ENCODE results near the gene GLRX5. TPM values are rescaled to one million over a fixed set of nuclear protein-coding genes. Genes with fewer than 3 reads are reported as not detected.

The GLRX5 gene
- total RNA-seq, 1 donor from 2014 or later = 59.4 TPM

DNA sequence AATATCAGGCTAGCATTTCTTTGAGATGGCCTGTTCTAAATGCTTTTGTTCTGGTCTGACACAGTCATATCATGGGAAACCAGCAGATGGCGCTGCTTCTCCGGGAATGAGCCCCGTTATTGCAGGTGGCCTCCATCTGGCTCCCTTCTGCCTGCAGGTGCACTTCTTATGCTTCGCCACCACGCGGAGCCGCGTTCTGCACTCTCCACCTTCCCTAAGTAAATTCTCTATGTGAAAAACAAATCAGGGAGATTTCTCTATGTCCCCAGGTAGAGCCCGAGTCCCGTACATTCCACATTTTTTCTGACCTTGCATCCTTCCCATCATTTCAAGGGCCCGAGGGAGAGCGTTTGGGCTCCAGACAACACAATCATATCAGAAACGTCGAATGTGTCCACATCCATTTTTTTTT, 26.2 kb downstream of the GLRX5 start:
- peak; percentile 92 for DNase-seq (ENCODE audit: extremely low spot score, unreplicated experiment)
- Mint-ChIP-seq H3K36me3 (no peaks in the 10 kb centered on the region), H3K4me1 (ENCODE audit: unreplicated experiment) (peaks cover 4% of the 10 kb centered on the region), H3K27ac (no peak overlapping the region), H3K4me3 (no peak overlapping the region), H3K27me3 (peaks cover 7% of the 10 kb centered on the region), H3K9me3 (no peaks in the 10 kb centered on the region)
- TF ChIP-seq, protein P1, sequence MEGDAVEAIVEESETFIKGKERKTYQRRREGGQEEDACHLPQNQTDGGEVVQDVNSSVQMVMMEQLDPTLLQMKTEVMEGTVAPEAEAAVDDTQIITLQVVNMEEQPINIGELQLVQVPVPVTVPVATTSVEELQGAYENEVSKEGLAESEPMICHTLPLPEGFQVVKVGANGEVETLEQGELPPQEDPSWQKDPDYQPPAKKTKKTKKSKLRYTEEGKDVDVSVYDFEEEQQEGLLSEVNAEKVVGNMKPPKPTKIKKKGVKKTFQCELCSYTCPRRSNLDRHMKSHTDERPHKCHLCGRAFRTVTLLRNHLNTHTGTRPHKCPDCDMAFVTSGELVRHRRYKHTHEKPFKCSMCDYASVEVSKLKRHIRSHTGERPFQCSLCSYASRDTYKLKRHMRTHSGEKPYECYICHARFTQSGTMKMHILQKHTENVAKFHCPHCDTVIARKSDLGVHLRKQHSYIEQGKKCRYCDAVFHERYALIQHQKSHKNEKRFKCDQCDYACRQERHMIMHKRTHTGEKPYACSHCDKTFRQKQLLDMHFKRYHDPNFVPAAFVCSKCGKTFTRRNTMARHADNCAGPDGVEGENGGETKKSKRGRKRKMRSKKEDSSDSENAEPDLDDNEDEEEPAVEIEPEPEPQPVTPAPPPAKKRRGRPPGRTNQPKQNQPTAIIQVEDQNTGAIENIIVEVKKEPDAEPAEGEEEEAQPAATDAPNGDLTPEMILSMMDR (conservative IDR thresholded peaks at IDR 0.05) = peak; percentile 99

DNA sequence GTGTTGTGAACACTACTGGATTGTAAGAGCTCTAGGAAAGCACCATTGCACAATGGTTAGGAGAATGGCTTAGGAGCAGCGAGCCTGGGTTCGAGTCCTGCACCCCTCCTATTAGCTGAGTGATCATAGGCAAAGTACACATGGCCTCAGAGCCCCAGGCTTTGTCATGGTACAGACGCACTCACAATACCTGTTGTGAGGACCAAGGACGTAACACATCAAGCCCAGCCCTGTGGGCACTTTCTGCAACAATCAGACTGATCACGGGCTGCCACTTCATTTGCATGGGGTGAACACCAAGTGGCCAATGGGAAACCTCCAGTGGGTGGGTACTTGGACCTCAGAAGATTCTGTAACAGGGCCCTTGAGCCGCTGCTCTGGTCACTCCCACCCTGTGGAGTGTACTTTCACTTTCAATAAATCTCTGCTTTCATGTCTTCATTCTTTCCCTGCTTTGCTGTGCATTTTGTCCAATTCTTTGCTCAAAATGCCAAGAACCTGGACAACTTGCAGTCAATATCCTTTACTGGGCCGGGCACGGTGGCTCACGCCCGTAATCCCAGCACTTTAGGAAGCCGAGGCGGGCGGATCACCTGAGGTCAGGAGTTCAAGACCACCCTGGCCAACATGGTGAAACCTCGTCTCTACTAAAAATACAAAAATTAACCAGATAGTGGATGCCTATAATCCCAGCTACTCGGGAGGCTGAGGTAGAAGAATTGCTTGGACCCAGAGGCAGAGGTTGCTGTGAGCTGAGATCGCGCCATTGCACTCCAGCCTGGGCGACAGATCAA, 28.2 kb downstream of the GLRX5 start:
- TF ChIP-seq, protein P1 (conservative IDR thresholded peaks at IDR 0.05) = no peak
- Mint-ChIP-seq H3K9me3 (no peaks in the 10 kb centered on the region), H3K4me3 (no peak overlapping the region), H3K27me3 (peaks cover 12% of the 10 kb centered on the region), H3K27ac (no peak overlapping the region), H3K4me1 (ENCODE audit: unreplicated experiment) (peaks cover 4% of the 10 kb centered on the region), H3K36me3 (no peaks in the 10 kb centered on the region)
- DNase-seq (ENCODE audit: extremely low spot score, unreplicated experiment) = no peak

DNA sequence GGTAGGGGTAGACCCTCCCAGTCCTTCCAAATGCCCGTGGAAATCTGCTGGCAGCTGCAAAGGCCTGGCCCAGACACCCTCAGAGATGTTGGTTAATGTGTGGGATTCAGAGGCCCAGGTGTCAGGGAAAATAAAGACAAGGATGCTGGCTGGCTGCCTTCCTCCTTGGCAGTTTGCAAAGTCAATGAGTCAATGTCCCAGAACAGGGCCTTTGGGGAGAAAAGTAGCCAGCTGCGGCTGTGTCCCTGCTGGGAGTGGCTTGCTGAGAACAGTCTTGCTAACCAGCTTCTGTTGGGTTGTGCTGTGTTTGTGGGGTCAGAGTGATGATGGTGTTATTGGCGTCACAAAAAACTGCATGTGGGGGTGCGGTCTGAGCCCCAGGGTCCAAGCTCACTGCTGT, 29.2 kb downstream of the GLRX5 start:
- TF ChIP-seq, protein P1 (conservative IDR thresholded peaks at IDR 0.05) = no peak
- Mint-ChIP-seq H3K36me3 (no peaks in the 10 kb centered on the region), H3K27me3 (peaks cover 12% of the 10 kb centered on the region), H3K4me1 (ENCODE audit: unreplicated experiment) (peaks cover 4% of the 10 kb centered on the region), H3K27ac (no peak overlapping the region), H3K9me3 (no peaks in the 10 kb centered on the region), H3K4me3 (no peak overlapping the region)
- no peak for DNase-seq (ENCODE audit: extremely low spot score, unreplicated experiment)

DNA sequence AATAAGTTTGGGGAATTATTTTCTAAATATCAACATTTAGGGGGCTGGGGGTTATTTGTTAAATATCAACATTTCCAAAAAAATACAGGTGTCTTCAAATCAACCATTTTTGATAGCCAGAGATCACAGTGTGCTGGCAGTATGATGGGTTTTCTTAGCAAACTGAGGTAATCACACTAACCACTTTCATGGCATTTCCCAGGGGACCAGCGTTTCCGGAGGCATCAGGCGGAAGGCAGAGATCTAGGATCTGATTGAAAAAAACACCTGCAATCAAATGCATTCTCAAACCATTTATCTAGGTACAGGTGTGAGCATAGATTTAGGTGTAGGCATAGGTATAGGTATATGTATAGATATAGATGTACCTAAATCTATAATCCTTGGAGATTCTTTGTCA, 34.6 kb downstream of the GLRX5 start:
- DNase-seq (ENCODE audit: extremely low spot score, unreplicated experiment) = no peak
- Mint-ChIP-seq H3K4me1 (ENCODE audit: unreplicated experiment) (no peaks in the 10 kb centered on the region), H3K27ac (no peak overlapping the region), H3K36me3 (no peaks in the 10 kb centered on the region), H3K27me3 (peaks cover 10% of the 10 kb centered on the region), H3K9me3 (no peaks in the 10 kb centered on the region), H3K4me3 (no peak overlapping the region)
- TF ChIP-seq, protein P1 (conservative IDR thresholded peaks at IDR 0.05) = no peak

DNA sequence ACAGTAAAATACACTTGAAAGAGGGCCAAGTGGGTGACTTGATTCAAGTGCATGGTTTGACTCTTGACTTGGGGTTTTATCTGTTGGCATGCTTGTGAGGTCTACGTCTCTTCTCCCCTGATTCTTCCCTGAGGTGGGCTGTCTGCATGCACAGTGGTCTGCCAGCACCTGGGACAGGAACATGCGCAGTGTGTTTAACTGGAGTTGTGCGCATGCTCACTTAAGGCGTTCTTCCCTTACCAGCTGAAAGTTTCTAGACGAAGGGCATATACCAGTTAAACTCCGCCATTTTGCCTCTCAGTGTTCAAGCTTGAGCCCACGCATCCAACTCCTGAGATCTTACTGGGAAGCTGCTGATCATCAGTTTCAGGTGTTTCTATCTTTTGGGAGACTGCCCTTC, 38.5 kb downstream of the GLRX5 start:
- Mint-ChIP-seq H3K27me3 (peaks cover 15% of the 10 kb centered on the region), H3K27ac (no peak overlapping the region), H3K36me3 (no peaks in the 10 kb centered on the region), H3K4me1 (ENCODE audit: unreplicated experiment) (no peaks in the 10 kb centered on the region), H3K4me3 (no peak overlapping the region), H3K9me3 (no peaks in the 10 kb centered on the region)
- DNase-seq (ENCODE audit: extremely low spot score, unreplicated experiment) = no peak
- TF ChIP-seq, protein P1 (conservative IDR thresholded peaks at IDR 0.05) = no peak

All from type B pancreatic cell (in vitro differentiated cells).